ENCODE data around the gene AUTS2.

DNA sequence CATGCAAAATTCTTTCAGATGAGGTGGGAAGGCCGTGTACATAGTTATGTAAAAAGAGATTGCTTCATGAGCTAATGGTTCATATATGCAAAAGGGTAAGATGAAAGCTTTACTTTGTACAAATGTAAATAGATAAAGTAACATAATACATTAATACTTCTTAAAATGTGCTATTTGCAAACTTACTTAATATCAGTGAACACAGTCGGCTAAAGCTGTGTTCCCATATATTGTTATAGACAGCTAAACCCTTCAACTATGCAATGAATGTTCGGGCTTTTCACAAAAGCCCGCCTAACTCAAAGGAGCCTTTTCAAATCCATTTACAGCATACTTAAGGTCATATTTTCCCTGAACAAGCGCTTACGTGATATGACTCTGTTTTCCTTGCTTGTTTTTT lies 1193.1 kb downstream of the AUTS2 start:
- TF ChIP-seq ZNF76 (tag by site-specific recombination; IDR thresholded peaks at IDR 0.05; ENCODE audit: borderline replicate concordance, low read depth) = no peak
- TF ChIP-seq YY1 (tag by site-specific recombination; IDR thresholded peaks at IDR 0.05) = no peak
- no peak for TF ChIP-seq CTCF (tag by site-specific recombination; IDR thresholded peaks at IDR 0.05)
- TF ChIP-seq ZNF514 (tag by site-specific recombination; IDR thresholded peaks at IDR 0.05) = no peak
- no peak for TF ChIP-seq ZFP41 (tag by site-specific recombination; IDR thresholded peaks at IDR 0.05; ENCODE audit: borderline replicate concordance)
- no peak for TF ChIP-seq SP2 (tag by site-specific recombination; IDR thresholded peaks at IDR 0.05)
- no peak for TF ChIP-seq MZF1 (tag by site-specific recombination; IDR thresholded peaks at IDR 0.05; ENCODE audit: borderline replicate concordance)
- no peak for TF ChIP-seq KLF9 (tag by site-specific recombination; IDR thresholded peaks at IDR 0.05; ENCODE audit: low read depth)
- TF ChIP-seq YY2 (tag by site-specific recombination; IDR thresholded peaks at IDR 0.05) = no peak
